OCI-LY3 (cell line): ENCODE results near the gene PDHX.

Experiments
- EZH2phosphoT487 ChIP-seq: fragments of 200-600 bp; shearing (Covaris generic); IDR thresholded peaks from 2 replicates; pipeline ENCODE4 v1.6.1; 2018; ENCODE audit warnings: antibody characterized with exemption, mixed run types, low read depth
- TF ChIP-seq, protein P1 (sequence below): fragments of 200-600, 300-600 bp; sonication (generic); IDR thresholded peaks from 2 replicates; pipeline ENCODE4 v1.5.1; 2014; ENCODE audit warnings: antibody characterized with exemption, low read length, low read depth

DNA sequence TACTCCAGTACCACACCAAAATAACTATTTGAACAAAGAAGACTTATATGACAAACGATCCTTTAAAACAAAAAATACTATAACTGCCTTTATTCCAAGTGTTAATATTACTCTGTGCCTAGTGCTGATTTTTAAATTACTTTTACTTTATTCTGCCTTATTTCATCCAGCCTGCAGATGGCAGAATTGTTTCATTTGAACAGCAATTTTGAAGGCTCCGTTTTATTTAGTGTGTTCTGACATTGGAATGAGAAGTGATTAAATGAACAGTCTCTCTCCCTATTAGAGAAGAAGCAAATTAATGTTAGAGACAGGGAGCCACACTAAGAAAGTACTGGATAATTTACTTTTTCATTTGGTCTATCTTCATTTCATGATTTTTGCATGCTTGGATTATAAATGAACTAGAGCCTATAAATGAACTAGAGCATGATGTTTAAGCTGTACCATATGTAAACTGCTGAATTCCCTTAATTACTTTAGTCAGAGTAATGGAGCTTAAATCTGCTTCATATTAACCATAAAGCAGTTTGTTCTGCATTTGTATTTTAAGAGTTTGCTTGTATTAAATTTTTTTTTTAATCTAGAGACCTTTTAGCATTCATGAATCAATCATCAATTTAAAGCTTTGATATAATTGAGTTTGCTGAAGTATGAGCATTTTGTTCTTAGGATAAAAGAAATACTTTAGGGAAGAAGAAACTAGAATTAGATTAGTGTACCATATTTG, 9.8 kb downstream of the PDHX start:
- TF ChIP-seq, protein P1, sequence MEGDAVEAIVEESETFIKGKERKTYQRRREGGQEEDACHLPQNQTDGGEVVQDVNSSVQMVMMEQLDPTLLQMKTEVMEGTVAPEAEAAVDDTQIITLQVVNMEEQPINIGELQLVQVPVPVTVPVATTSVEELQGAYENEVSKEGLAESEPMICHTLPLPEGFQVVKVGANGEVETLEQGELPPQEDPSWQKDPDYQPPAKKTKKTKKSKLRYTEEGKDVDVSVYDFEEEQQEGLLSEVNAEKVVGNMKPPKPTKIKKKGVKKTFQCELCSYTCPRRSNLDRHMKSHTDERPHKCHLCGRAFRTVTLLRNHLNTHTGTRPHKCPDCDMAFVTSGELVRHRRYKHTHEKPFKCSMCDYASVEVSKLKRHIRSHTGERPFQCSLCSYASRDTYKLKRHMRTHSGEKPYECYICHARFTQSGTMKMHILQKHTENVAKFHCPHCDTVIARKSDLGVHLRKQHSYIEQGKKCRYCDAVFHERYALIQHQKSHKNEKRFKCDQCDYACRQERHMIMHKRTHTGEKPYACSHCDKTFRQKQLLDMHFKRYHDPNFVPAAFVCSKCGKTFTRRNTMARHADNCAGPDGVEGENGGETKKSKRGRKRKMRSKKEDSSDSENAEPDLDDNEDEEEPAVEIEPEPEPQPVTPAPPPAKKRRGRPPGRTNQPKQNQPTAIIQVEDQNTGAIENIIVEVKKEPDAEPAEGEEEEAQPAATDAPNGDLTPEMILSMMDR = peak; percentile 89
- TF ChIP-seq EZH2phosphoT487 = no peak
